AG04450 (cell line): ENCODE data around the gene MESP1. TPM values are rescaled to one million over a fixed set of nuclear protein-coding genes. Genes with fewer than 3 reads are reported as not detected.

Experiments
- CTCF ChIA-PET: fragments of 300-600, 350-600 bp; formaldehyde crosslinking; extraction: SDS; loops from one replicate; lab custom pipeline; 2022; ENCODE audit warnings: antibody characterized with exemption, inconsistent platforms; lab: Charles Lee
- POLR2A ChIA-PET: fragments of 350-600 bp; formaldehyde crosslinking; extraction: SDS; loops from one replicate; lab custom pipeline; 2021; ENCODE audit warnings: antibody characterized with exemption, inconsistent platforms; lab: Yijun Ruan, JAX
- DNase-seq: peaks from one replicate; pipeline ENCODE4 v3.0.0-alpha.2; 2011; ENCODE audit warnings: low read depth, low spot score
- H3K27ac ChIP-seq: one replicate; pipeline ENCODE4 v1.5.1; 2012; ENCODE audit warnings: low read depth, low read length, control low read depth
- H3K27me3 ChIP-seq: one replicate; pipeline ENCODE4 v1.6.0; 2012; ENCODE audit warnings: low read length; ENCODE audit not compliant: control insufficient read depth, insufficient read depth
- H3K4me3 ChIP-seq: 2 replicates; pipeline ENCODE4 v1.5.1; 2011; ENCODE audit warnings: mild to moderate bottlenecking, low read depth, low read length, control low read depth
- H3K9me3 ChIP-seq: 2 replicates; pipeline ENCODE4 v1.5.1; 2012; ENCODE audit warnings: low read length; ENCODE audit not compliant: control insufficient read depth, insufficient read depth
- CTCF ChIP-seq: IDR thresholded peaks from 2 replicates; pipeline ENCODE4 v1.5.1; 2011; ENCODE audit warnings: low read depth, low read length, control low read depth, inconsistent platforms
- polyA plus RNA-seq: library from polyadenylated mRNA; depleted of rRNA; stranded (reverse); fragments of >200 nt; gene quantifications from 2 replicates; pipeline ENCODE4 v1.2.3, GENCODE V29; 2011

MESP1 gene
- polyA plus RNA-seq, 1 experiment = 0.17 TPM

GRCh38 chr15:89778861-89779260 is 27.8 kb upstream of the MESP1 start:
- H3K27me3 ChIP-seq = no peaks in the 10 kb centered on the region
- no peak for TF ChIP-seq CTCF
- ChIA-PET CTCF (no interaction called here), POLR2A (interaction anchor here (1.0 kb wide), 1 partner anchor 12 kb away, joined by 4 read pairs; no protein-coding TSS in a partner anchor)
- no peak overlapping the region for H3K27ac ChIP-seq
- H3K4me3 ChIP-seq = no peak overlapping the region
- H3K9me3 ChIP-seq = no peaks in the 10 kb centered on the region; the same call in 1 of the 2 replicates
- no peak for DNase-seq

- Histone ChIP-seq H3K27ac (no peak overlapping the region), H3K9me3 (no peaks in the 10 kb centered on the region; the same call in 1 of the 2 replicates), H3K27me3 (no peaks in the 10 kb centered on the region), H3K4me3 (no peak overlapping the region)
- no peak for DNase-seq
- ChIA-PET POLR2A (interaction anchor here (1.0 kb wide), 1 partner anchor 13 kb away, joined by 4 read pairs; no protein-coding TSS in a partner anchor), CTCF (interaction anchor here (0.6 to 4.2 kb wide), 3 partner anchors 17 to 103 kb away, joined by 3 to 29 read pairs (median 9); no protein-coding TSS in a partner anchor)
- TF ChIP-seq CTCF = no peak
These were observed 26.8 kb upstream of the MESP1 start for GRCh38 chr15:89777782-89778380.

- DNase-seq = no peak
- TF ChIP-seq CTCF = no peak
- ChIA-PET POLR2A (no interaction called here), CTCF (interaction anchor here (0.6 to 4.2 kb wide), 3 partner anchors 16 to 684 kb away, joined by 3 to 29 read pairs (median 10); no protein-coding TSS in a partner anchor)
- Histone ChIP-seq H3K4me3 (no peak overlapping the region), H3K27me3 (no peaks in the 10 kb centered on the region), H3K9me3 (no peaks in the 10 kb centered on the region; the same call in 1 of the 2 replicates), H3K27ac (no peak overlapping the region)
These were observed 26.2 kb upstream of the MESP1 start for GRCh38 chr15:89777073-89777751.

- Histone ChIP-seq H3K27me3 (no peaks in the 10 kb centered on the region), H3K27ac (no peak within 1 kb of the TSS), H3K4me3 (peak within 1 kb of the TSS; percentile 57), H3K9me3 (no peaks in the 10 kb centered on the region; the same call in 1 of the 2 replicates)
- ChIA-PET POLR2A (no interaction called here), CTCF (interaction anchor here (1.2 to 6.9 kb wide), 3 partner anchors 17 to 99 kb away, joined by 4 to 58 read pairs (median 29); no protein-coding TSS in a partner anchor)
- no peak for DNase-seq
- TF ChIP-seq CTCF = peak; percentile 44
These were observed 25.4 kb upstream of the MESP1 start, which contains the start of gene MESP2 for GRCh38 chr15:89776274-89777072. Gene MESP2 (plus strand): TSS chr15:89776332. CDS start chr15:89776358, 26 bp downstream.
